Measurements from ENCODE around the gene SBNO1.
"Not testable (repeated sequence)": the region's sequence is repeated elsewhere in the genome, so short reads cannot be mapped to it uniquely, and the experiment has no call there.

Gene SBNO1

GRCh38 chr12:123250471-123251383, 113.9 kb downstream of the SBNO1 start:
- peaks cover 21% of the 10 kb centered on the region; the same call in 1 of the 2 replicates for H3K36me3 ChIP-seq (ENCODE audit: insufficient read depth, low read length)
- no peak overlapping the region for H2AFZ ChIP-seq (ENCODE audit: low read length)
- no peaks in the 10 kb centered on the region for H3K9me3 ChIP-seq (ENCODE audit: insufficient read depth, low read depth, low read length)
- no peak overlapping the region for H3K4me2 ChIP-seq (ENCODE audit: low read depth, low read length, poor library complexity, severe bottlenecking)
- H3K27me3 ChIP-seq (ENCODE audit: insufficient read depth, low read length, poor library complexity, severe bottlenecking) = no peaks in the 10 kb centered on the region
- peaks cover 40% of the 10 kb centered on the region; the same call in 1 of the 2 replicates for H3K79me2 ChIP-seq (ENCODE audit: insufficient read depth, low read length)
- H3K9me2 ChIP-seq (replicated peaks; ENCODE audit: low read depth, low read length) = no peaks in the 10 kb centered on the region
- peaks cover 3% of the 10 kb centered on the region for H4K20me1 ChIP-seq (ENCODE audit: insufficient read depth, low read length, poor library complexity, severe bottlenecking)
- H3K4me1 ChIP-seq (ENCODE audit: insufficient read depth, low read length, poor library complexity, severe bottlenecking) = no peaks in the 10 kb centered on the region
- H3K9ac ChIP-seq (ENCODE audit: low read depth, low read length, poor library complexity, severe bottlenecking) = no peak overlapping the region
- TF ChIP-seq EZH2phosphoT487 (IDR thresholded peaks at IDR 0.05; ENCODE audit: borderline replicate concordance) (no peak), CTCF (conservative IDR thresholded peaks at IDR 0.05; ENCODE audit: low read length) (no peak)
- H3K4me3 ChIP-seq (ENCODE audit: low read length, poor library complexity, severe bottlenecking) = no peak overlapping the region
- no peaks in the 10 kb centered on the region for H3F3A ChIP-seq (ENCODE audit: low read depth)

- H4K20me1 ChIP-seq (ENCODE audit: insufficient read depth, low read length, poor library complexity, severe bottlenecking); H3K27me3 ChIP-seq (ENCODE audit: insufficient read depth, low read length, poor library complexity, severe bottlenecking); H3K9ac ChIP-seq (ENCODE audit: low read depth, low read length, poor library complexity, severe bottlenecking); H3K9me2 ChIP-seq (replicated peaks; ENCODE audit: low read depth, low read length); H3K4me1 ChIP-seq (ENCODE audit: insufficient read depth, low read length, poor library complexity, severe bottlenecking); H3K9me3 ChIP-seq (ENCODE audit: insufficient read depth, low read depth, low read length); H3F3A ChIP-seq (ENCODE audit: low read depth); H3K4me2 ChIP-seq (ENCODE audit: low read depth, low read length, poor library complexity, severe bottlenecking); H2AFZ ChIP-seq (ENCODE audit: low read length); H3K36me3 ChIP-seq (ENCODE audit: insufficient read depth, low read length); H3K4me3 ChIP-seq (ENCODE audit: low read length, poor library complexity, severe bottlenecking): not testable (repeated sequence)
- H3K79me2 ChIP-seq (ENCODE audit: insufficient read depth, low read length) = peaks cover 43% of the 10 kb centered on the region; the same call in 1 of the 2 replicates
Observed at GRCh38 chr12:123248996-123249741, 115.5 kb downstream of the SBNO1 start.

GRCh38 chr12:123248129-123248528, 116.5 kb downstream of the SBNO1 start:
- H3K9ac ChIP-seq (ENCODE audit: low read depth, low read length, poor library complexity, severe bottlenecking); H3K9me2 ChIP-seq (replicated peaks; ENCODE audit: low read depth, low read length); H3F3A ChIP-seq (ENCODE audit: low read depth); H2AFZ ChIP-seq (ENCODE audit: low read length); H3K4me3 ChIP-seq (ENCODE audit: low read length, poor library complexity, severe bottlenecking); H4K20me1 ChIP-seq (ENCODE audit: insufficient read depth, low read length, poor library complexity, severe bottlenecking); H3K9me3 ChIP-seq (ENCODE audit: insufficient read depth, low read depth, low read length); H3K36me3 ChIP-seq (ENCODE audit: insufficient read depth, low read length); H3K27me3 ChIP-seq (ENCODE audit: insufficient read depth, low read length, poor library complexity, severe bottlenecking); H3K4me2 ChIP-seq (ENCODE audit: low read depth, low read length, poor library complexity, severe bottlenecking); H3K4me1 ChIP-seq (ENCODE audit: insufficient read depth, low read length, poor library complexity, severe bottlenecking): not testable (repeated sequence)
- peaks cover 43% of the 10 kb centered on the region; the same call in 1 of the 2 replicates for H3K79me2 ChIP-seq (ENCODE audit: insufficient read depth, low read length)

DNA sequence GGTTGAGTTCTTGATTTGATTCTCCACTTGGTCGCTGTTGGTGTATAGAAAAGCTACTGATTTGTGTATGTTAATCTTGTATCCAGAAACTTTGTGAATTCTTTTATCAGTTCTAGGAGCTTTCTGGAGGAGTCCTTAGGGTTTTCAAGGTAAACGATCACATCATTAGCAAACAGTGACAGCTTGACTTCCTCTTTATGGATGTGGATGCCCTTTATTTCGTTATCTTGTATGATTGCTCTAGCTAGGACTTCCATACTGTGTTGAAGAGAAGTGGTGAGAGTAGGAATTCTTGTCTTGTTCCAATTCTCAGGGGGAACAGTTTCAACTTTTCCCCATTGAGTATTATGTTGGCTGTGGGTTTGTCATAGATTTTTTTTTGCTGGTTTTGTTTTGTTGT, 119.0 kb downstream of the SBNO1 start:
- H3K79me2 ChIP-seq (ENCODE audit: insufficient read depth, low read length) = peaks cover 27% of the 10 kb centered on the region; the same call in 1 of the 2 replicates
- H3K4me1 ChIP-seq (ENCODE audit: insufficient read depth, low read length, poor library complexity, severe bottlenecking) = peaks cover 8% of the 10 kb centered on the region
- no peak overlapping the region for H3K4me3 ChIP-seq (ENCODE audit: low read length, poor library complexity, severe bottlenecking)
- no peaks in the 10 kb centered on the region for H4K20me1 ChIP-seq (ENCODE audit: insufficient read depth, low read length, poor library complexity, severe bottlenecking)
- H3K4me2 ChIP-seq (ENCODE audit: low read depth, low read length, poor library complexity, severe bottlenecking) = no peak overlapping the region
- no peaks in the 10 kb centered on the region for H3K36me3 ChIP-seq (ENCODE audit: insufficient read depth, low read length)
- TF ChIP-seq CTCF (conservative IDR thresholded peaks at IDR 0.05; ENCODE audit: low read length) = no peak
- no peak for TF ChIP-seq EZH2phosphoT487 (IDR thresholded peaks at IDR 0.05; ENCODE audit: borderline replicate concordance)
- no peaks in the 10 kb centered on the region for H3K9me3 ChIP-seq (ENCODE audit: insufficient read depth, low read depth, low read length)
- no peak overlapping the region for H3K9ac ChIP-seq (ENCODE audit: low read depth, low read length, poor library complexity, severe bottlenecking)
- no peaks in the 10 kb centered on the region for H3K9me2 ChIP-seq (replicated peaks; ENCODE audit: low read depth, low read length)
- no peaks in the 10 kb centered on the region for H3F3A ChIP-seq (ENCODE audit: low read depth)
- H3K27me3 ChIP-seq (ENCODE audit: insufficient read depth, low read length, poor library complexity, severe bottlenecking) = no peaks in the 10 kb centered on the region
- no peak overlapping the region for H2AFZ ChIP-seq (ENCODE audit: low read length)

All from Loucy (cell line).